Duodenal mucosa (tissue), 2 donors: ENCODE measurements around the gene CFAP61.

Source experiments
- H3K27ac ChIP-seq: one replicate; pipeline ENCODE4 v1.7.0; 2013; ENCODE audit warnings: low read depth, low read length
- H3K27me3 ChIP-seq, 2 donors: one replicate each; pipeline ENCODE4 v1.7.0; 2013; ENCODE audit warnings: low read length in 2 of 2, control low read depth in 1 of 2; ENCODE audit not compliant: insufficient read depth in 2 of 2, control insufficient read depth in 1 of 2
- H3K36me3 ChIP-seq, 2 donors: one replicate each; pipeline ENCODE4 v1.7.0; 2013; ENCODE audit warnings: low read length in 2 of 2, control low read depth in 1 of 2; ENCODE audit not compliant: insufficient read depth in 2 of 2, control insufficient read depth in 1 of 2
- H3K4me1 ChIP-seq, 2 donors: one replicate each; pipeline ENCODE4 v1.7.0; 2013; ENCODE audit warnings: low read length in 2 of 2, control low read depth in 1 of 2; ENCODE audit not compliant: insufficient read depth in 2 of 2, control insufficient read depth in 1 of 2
- H3K4me3 ChIP-seq, 2 donors: one replicate each; pipeline ENCODE4 v1.7.0; 2013; ENCODE audit warnings: low read length in 2 of 2, low read depth in 1 of 2
- H3K9ac ChIP-seq, 2 donors: one replicate each; pipeline ENCODE4 v1.7.0; 2013; ENCODE audit warnings: low read length in 2 of 2, low read depth in 1 of 2
- H3K9me3 ChIP-seq, 2 donors: one replicate each; pipeline ENCODE4 v1.7.0; 2013; ENCODE audit warnings: low read length in 2 of 2, control low read depth in 1 of 2; ENCODE audit not compliant: control insufficient read depth in 1 of 2

CFAP61 gene

DNA sequence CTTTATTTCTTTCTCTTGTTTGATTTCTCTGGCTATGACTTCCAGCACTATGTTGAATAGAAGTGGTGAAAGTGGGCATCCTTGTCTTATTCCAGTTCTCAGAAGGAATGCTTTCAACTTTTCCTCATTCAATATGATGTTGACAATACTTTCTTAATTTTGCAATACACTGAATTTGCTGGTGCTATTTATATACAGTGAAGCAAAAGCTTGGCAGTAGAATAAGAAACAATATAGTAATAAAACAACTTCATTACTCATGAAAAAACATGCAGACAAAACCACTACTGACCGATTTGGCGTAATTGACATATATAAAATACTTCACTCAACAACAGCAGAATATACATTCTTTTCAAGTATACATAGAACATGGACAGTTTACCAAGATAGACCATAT is 96.4 kb downstream of the CFAP61 start:
- Histone ChIP-seq H3K9me3 (no peaks in the 10 kb centered on the region), H3K4me1 (no peaks in the 10 kb centered on the region), H3K36me3 (no peaks in the 10 kb centered on the region), H3K27ac (no peak overlapping the region), H3K27me3 (peaks cover 0 to 3% of the 10 kb centered on the region in 2 donors), H3K4me3 (no peak overlapping the region), H3K9ac (no peak overlapping the region)

DNA sequence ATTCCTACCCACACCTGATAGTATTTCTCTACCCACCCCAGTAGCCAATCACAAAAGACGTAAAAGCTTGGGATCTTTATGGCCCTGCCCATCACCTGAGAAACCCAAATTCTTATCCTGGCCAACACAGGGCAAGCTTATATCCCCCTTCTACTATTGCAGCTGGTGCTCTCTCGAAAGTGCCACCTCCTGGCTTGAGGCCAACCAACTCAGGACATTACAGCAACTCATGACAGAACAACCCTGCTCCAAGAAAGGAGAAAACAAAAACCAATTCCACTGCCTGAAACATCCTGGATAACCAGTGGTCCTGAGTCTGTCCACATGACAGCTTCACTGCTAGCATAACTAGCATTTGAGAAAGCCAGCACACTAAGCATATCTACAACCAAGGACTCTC is 97.9 kb downstream of the CFAP61 start:
- Histone ChIP-seq H3K27ac (no peak overlapping the region), H3K9me3 (no peaks in the 10 kb centered on the region)

DNA sequence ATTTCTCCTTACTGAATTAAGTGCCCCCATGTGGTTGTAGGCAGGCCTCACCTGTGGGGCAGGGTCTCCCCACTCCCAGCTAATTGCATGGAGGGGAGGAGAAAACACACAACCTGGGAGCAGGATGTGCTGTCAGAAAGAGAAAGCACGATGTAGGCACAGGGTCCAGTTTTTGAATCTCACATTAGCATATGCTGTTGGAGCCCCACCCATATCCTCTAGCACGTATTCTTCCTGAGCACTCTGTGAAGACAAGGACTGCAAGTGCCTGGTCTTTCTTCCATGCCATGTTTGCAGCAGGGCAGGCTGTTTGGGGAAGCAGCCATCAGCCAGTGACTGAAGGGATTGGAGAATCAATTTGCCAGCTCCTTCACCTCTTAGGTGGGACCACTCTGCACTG is 108.2 kb downstream of the CFAP61 start:
- H3K4me3 ChIP-seq = no peak overlapping the region
- H3K27me3 ChIP-seq = no peaks in the 10 kb centered on the region
- no peaks in the 10 kb centered on the region for H3K9me3 ChIP-seq
- H3K9ac ChIP-seq = no peak overlapping the region
- H3K27ac ChIP-seq = no peak overlapping the region
- H3K36me3 ChIP-seq = no peaks in the 10 kb centered on the region
- no peaks in the 10 kb centered on the region for H3K4me1 ChIP-seq

More for the DNA sequence above, 97.9 kb downstream of the CFAP61 start:
- H3K4me3 ChIP-seq = no peak overlapping the region
- H3K9ac ChIP-seq = no peak overlapping the region
- H3K36me3 ChIP-seq = no peaks in the 10 kb centered on the region
- peaks cover 0 to 3% of the 10 kb centered on the region in 2 donors for H3K27me3 ChIP-seq
- H3K4me1 ChIP-seq = no peaks in the 10 kb centered on the region

DNA sequence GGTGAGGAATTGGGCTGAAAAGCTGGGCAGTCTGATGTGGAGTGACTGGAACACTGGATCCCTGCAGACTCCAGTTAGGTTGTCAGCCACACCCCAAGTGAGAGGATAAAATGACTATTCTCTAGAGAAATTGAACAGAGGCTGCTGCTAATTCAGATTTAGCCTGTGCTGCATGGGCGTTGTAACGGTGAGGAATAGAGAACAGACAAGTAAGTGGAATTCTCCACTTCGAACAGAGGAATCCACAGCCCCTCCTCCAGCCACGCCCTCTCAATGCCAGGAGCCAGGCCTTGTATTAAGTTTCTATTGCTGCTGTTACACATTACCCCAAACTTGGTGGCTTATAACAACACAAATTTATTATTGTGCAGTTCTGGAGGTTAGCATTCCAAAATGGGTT is 109.3 kb downstream of the CFAP61 start:
- H3K4me1 ChIP-seq = no peaks in the 10 kb centered on the region
- H3K27me3 ChIP-seq = no peaks in the 10 kb centered on the region
- H3K9me3 ChIP-seq = no peaks in the 10 kb centered on the region
- no peak overlapping the region for H3K4me3 ChIP-seq
- H3K27ac ChIP-seq = no peak overlapping the region
- no peak overlapping the region for H3K9ac ChIP-seq
- no peaks in the 10 kb centered on the region for H3K36me3 ChIP-seq

DNA sequence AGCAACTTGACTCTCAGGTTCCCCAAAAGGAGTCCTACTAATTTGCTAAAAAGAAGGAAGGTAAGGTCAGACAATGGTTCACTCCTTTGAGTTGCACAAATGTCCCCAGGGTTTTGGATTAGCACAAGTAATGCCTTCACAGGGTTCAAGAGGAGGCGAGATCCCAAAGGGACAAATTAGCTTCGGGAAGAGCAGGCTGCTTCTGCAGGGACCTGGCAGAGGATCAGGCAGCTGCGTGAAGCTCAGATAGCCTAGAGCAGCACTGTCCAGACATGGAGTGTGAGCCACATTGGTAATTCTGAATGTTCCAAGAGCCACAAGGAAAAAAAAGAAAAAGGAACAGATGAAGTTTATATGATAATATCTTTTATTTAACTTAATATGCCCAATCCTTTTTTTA is 115.4 kb downstream of the CFAP61 start:
- H3K27ac ChIP-seq = no peak overlapping the region
- no peaks in the 10 kb centered on the region for H3K27me3 ChIP-seq
- no peaks in the 10 kb centered on the region for H3K9me3 ChIP-seq
- no peak overlapping the region for H3K4me3 ChIP-seq
- H3K36me3 ChIP-seq = no peaks in the 10 kb centered on the region
- H3K9ac ChIP-seq = no peak overlapping the region
- H3K4me1 ChIP-seq = no peaks in the 10 kb centered on the region

DNA sequence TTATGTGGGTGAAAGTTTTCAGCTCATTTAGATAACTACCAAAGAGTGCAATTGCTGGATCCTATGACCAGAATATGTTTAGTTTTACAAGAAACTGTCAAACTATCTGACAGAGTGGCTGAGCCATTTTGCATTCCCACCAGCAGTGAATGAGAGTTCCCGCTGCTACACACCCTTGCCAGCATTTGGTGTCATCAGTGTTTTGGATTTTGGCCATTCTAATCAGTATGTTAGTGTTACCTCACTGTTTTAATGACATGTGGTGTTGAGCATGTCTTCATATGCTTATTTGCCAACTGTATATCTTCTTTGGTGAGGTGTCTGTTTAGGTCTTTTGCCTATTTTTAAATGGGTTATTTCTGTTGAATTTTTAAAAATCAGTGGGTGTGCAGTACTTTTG is 120.9 kb downstream of the CFAP61 start:
- Histone ChIP-seq H3K36me3 (no peaks in the 10 kb centered on the region), H3K9me3 (no peaks in the 10 kb centered on the region), H3K4me3 (no peak overlapping the region), H3K27me3 (no peaks in the 10 kb centered on the region), H3K27ac (no peak overlapping the region), H3K9ac (no peak overlapping the region), H3K4me1 (no peaks in the 10 kb centered on the region)

DNA sequence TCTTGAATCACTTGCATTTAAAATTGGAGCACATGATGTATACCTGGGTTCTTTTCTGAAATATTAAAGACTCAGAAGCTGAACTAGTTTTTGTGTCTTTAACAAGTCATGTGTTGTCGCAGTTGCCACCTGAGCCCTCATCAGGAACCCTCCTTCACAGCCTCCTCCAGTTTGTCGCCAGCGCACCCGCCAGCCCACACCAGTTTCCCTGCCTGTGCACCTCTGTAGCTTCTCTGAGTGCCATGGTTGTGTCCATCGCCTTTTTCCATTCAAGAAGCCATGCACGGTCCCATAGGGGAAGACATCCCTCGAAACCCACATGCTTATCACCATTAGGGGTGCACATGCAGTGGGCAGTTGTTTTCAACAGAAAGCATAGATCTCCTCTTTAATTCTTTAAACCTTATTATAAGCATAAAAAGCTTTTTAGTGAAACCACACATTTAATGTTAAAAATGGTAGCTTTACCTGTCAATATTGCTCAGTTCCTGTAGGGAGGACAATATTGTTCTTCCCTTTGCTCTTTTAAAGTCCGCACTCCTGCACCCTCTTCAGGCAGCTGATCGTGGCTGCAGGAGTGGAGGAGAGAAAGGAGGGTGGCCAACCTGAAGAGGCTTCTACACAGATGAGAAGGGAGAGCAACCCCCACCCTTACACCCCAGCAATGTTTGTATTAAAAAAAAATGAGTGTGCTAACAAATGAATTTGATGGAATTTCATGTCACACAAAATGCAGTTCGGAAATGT is 121.9 kb downstream of the CFAP61 start:
- no peaks in the 10 kb centered on the region for H3K4me1 ChIP-seq
- H3K9me3 ChIP-seq = no peaks in the 10 kb centered on the region
- no peak overlapping the region for H3K4me3 ChIP-seq

DNA sequence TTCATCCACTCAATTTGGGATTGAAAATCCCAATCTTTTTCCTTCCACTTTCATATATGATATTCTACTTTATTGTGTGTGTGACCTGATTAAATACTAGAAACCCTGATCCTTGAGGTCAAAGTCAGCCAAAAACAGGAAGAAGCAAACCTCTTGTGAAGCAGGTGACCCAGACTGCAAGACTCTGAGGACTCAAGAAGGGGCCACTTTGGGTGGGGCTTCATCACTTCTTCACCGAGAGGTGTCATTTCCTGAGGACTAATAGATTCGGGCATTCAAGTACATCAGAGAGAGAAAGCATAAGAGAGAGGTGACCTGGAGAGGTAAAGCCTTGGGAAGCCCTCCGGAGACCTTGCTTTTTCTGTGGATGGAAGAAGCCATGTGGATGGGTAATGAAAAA is 129.0 kb downstream of the CFAP61 start:
- H3K27ac ChIP-seq = no peak overlapping the region
- H3K4me1 ChIP-seq = no peaks in the 10 kb centered on the region

More for the DNA sequence above, 121.9 kb downstream of the CFAP61 start:
- no peak overlapping the region for H3K27ac ChIP-seq
- H3K36me3 ChIP-seq = no peaks in the 10 kb centered on the region
- no peak overlapping the region for H3K9ac ChIP-seq
- H3K27me3 ChIP-seq = no peaks in the 10 kb centered on the region

DNA sequence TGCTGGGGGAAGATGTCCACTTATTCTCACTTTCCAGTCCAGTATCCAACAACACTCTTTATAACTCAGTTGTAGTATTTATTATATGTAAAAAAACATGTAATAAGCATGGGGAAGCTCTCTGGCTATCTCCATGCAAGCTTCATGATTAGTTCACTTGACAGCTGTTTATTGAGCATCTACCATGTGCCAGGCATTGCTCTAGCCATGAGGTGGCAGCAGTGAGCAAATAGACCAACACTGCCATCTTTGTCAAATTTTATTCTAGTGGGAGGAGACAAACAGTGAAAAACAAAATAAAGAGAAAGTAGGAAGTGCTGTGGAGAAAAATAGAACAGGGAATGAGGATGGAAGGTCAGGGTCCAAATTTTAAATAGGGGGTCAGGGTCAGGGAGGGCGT is 131.8 kb downstream of the CFAP61 start:
- Histone ChIP-seq H3K27ac (no peak overlapping the region), H3K9me3 (no peaks in the 10 kb centered on the region), H3K36me3 (no peaks in the 10 kb centered on the region), H3K4me1 (no peaks in the 10 kb centered on the region), H3K9ac (no peak overlapping the region), H3K4me3 (no peak overlapping the region), H3K27me3 (no peaks in the 10 kb centered on the region)

More for the DNA sequence above, 129.0 kb downstream of the CFAP61 start:
- Histone ChIP-seq H3K36me3 (no peaks in the 10 kb centered on the region), H3K4me3 (no peak overlapping the region), H3K9ac (no peak overlapping the region), H3K9me3 (no peaks in the 10 kb centered on the region), H3K27me3 (no peaks in the 10 kb centered on the region)

DNA sequence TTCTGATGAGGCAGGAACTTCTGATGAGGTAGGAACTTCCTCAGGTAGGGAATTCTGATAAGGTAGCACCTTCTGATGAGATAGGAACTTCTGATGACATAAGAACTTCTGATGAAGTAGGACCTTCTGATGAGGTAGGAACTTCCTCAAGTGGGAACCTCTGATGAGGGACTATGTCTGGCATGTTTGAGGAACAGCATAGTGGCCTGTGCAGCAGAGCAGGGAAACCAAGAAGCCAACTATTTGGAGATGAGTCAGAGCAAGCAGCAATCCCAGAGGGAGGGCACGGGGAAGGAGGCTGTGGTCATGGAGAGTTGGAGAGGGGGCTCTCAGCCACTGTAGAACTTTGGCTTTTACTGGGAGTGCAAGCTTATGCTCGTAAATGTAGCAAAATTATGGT is 132.4 kb downstream of the CFAP61 start:
- Histone ChIP-seq H3K4me3 (no peak overlapping the region), H3K27ac (no peak overlapping the region), H3K9me3 (no peaks in the 10 kb centered on the region), H3K9ac (no peak overlapping the region), H3K36me3 (no peaks in the 10 kb centered on the region), H3K4me1 (no peaks in the 10 kb centered on the region), H3K27me3 (no peaks in the 10 kb centered on the region)
